CD4-positive, alpha-beta T cell treated with Interleukin-21 for 1 hour (primary cell): ENCODE results near the gene ATAD5.
A peak's percentile ranks its signal among the peaks of the same experiment; 100 is the strongest.
"Not testable (repeated sequence)": the region's sequence is repeated elsewhere in the genome, so short reads cannot be mapped to it uniquely, and the experiment has no call there.

ENCODE experiments used
- DNase-seq: peaks from one replicate; pipeline ENCODE4 v3.0.0-alpha.2; 2020

The ATAD5 gene

GRCh38 chr17:30822919-30823318, 8.8 kb upstream of the ATAD5 start:
- peak; percentile 43 for DNase-seq

- DNase-seq, result no peak
Measured at GRCh38 chr17:30823421-30823820, 8.3 kb upstream of the ATAD5 start.

- DNase-seq, result peak; percentile 39
Measured at GRCh38 chr17:30824002-30824355, 7.8 kb upstream of the ATAD5 start.

- DNase-seq, result peak; percentile 91
Measured at GRCh38 chr17:30824356-30825145, 7.2 kb upstream of the ATAD5 start, which contains the start of gene CRLF3. CRLF3 (minus strand) TSS chr17:30824692; CDS start chr17:30824651, 41 bp downstream.

GRCh38 chr17:30827082-30827481, 4.7 kb upstream of the ATAD5 start:
- DNase-seq, result no peak

GRCh38 chr17:30829022-30829421, 2.7 kb upstream of the ATAD5 start:
- DNase-seq, result no peak

GRCh38 chr17:30831257-30831656, 509 bp upstream of the ATAD5 start:
- no peak for DNase-seq

GRCh38 chr17:30832438-30833124, 815 bp downstream of the ATAD5 start:
- no peak for DNase-seq

GRCh38 chr17:30838202-30838807, 6.5 kb downstream of the ATAD5 start:
- no peak for DNase-seq

GRCh38 chr17:30840771-30841170, 9.0 kb downstream of the ATAD5 start:
- no peak for DNase-seq

- no peak for DNase-seq
Measured at GRCh38 chr17:30848021-30848420, 16.3 kb downstream of the ATAD5 start.

GRCh38 chr17:30854146-30854545, 22.4 kb downstream of the ATAD5 start:
- no peak for DNase-seq

- no peak for DNase-seq
Measured at GRCh38 chr17:30858556-30859250, 26.9 kb downstream of the ATAD5 start.

GRCh38 chr17:30864636-30865035, 32.9 kb downstream of the ATAD5 start:
- DNase-seq, result no peak

GRCh38 chr17:30869005-30869404, 37.2 kb downstream of the ATAD5 start:
- no peak for DNase-seq

- DNase-seq, result no peak
Measured at GRCh38 chr17:30886187-30886586, 54.4 kb downstream of the ATAD5 start.

GRCh38 chr17:30894236-30894635, 62.5 kb downstream of the ATAD5 start:
- no peak for DNase-seq

GRCh38 chr17:30897311-30897710, 65.5 kb downstream of the ATAD5 start:
- no peak for DNase-seq

- no peak for DNase-seq
Measured at GRCh38 chr17:30905742-30906100, 74.0 kb downstream of the ATAD5 start.

GRCh38 chr17:30906101-30906911, 74.5 kb downstream of the ATAD5 start, which contains the start of gene TEFM:
TEFM (minus strand) TSS chr17:30906238; CDS start chr17:30906198, 40 bp downstream.
- DNase-seq, result peak; percentile 91

- no peak for DNase-seq
Measured at GRCh38 chr17:30908717-30909420, 77.1 kb downstream of the ATAD5 start.

GRCh38 chr17:30910151-30910550, 78.4 kb downstream of the ATAD5 start:
- DNase-seq, result not testable (repeated sequence)
